ENCODE results near the gene STK26. TPM values are rescaled to one million over a fixed set of nuclear protein-coding genes. Genes with fewer than 3 reads are reported as not detected.
"Not testable (repeated sequence)": the region's sequence is repeated elsewhere in the genome, so short reads cannot be mapped to it uniquely, and the experiment has no call there.

STK26 gene
- polyA plus RNA-seq, 1 donor from 2014 or later, result 8.8 TPM

DNA sequence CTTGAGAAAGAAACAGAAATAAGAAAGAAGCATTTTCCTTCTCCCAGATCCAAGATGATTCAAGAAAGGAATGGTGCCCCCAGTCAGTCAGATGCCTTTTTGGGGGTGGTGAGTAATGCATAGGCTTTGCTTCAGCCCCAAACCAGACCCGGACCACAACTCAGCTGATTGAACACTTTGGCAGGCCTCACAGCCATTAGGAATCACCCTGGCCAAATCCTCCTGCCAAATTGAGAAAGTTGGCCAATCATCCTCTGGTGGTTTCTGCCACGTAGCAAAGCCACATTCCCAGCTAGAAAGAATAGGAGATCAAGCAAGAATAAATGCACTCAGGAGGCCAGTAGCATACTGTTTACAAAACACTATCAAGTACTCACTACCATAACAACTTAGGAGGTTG lies 71.1 kb downstream of the STK26 start:
- Histone ChIP-seq H3K79me2 (replicated peaks; ENCODE audit: insufficient read depth, low read length) (no peaks in the 10 kb centered on the region), H3K9ac (ENCODE audit: low read length) (no peak overlapping the region), H3K36me3 (ENCODE audit: insufficient read depth, low read length) (no peaks in the 10 kb centered on the region), H3K27ac (ENCODE audit: low read length) (no peak overlapping the region), H3K4me2 (ENCODE audit: low read length) (no peak overlapping the region), H3F3A (ENCODE audit: insufficient read depth, low read length, poor library complexity, severe bottlenecking) (no peaks in the 10 kb centered on the region), H2AFZ (ENCODE audit: low read depth, low read length) (no peak overlapping the region), H3K9me2 (ENCODE audit: insufficient read depth, low read length) (no peaks in the 10 kb centered on the region), H3K27me3 (ENCODE audit: insufficient read depth, low read depth, low read length) (no peaks in the 10 kb centered on the region), H4K20me1 (ENCODE audit: insufficient read depth) (no peaks in the 10 kb centered on the region), H3K4me3 (ENCODE audit: low read length) (no peak overlapping the region), H3K9me3 (ENCODE audit: low read length) (no peaks in the 10 kb centered on the region)
- TF ChIP-seq EZH2 (IDR thresholded peaks at IDR 0.05; ENCODE audit: borderline replicate concordance, insufficient read depth, low read length, poor library complexity, severe bottlenecking) (no peak), MXI1 (conservative IDR thresholded peaks at IDR 0.05; ENCODE audit: poor library complexity, severe bottlenecking) (no peak), SMC3 (conservative IDR thresholded peaks at IDR 0.05; ENCODE audit: poor library complexity) (no peak), RAD21 (conservative IDR thresholded peaks at IDR 0.05) (no peak), EP300 (conservative IDR thresholded peaks at IDR 0.05; ENCODE audit: poor library complexity, severe bottlenecking) (no peak), TAF1 (IDR thresholded peaks at IDR 0.05; ENCODE audit: low read depth) (no peak), POLR2AphosphoS5 (IDR thresholded peaks at IDR 0.05) (no peak)
- TF ChIP-seq, protein P1, sequence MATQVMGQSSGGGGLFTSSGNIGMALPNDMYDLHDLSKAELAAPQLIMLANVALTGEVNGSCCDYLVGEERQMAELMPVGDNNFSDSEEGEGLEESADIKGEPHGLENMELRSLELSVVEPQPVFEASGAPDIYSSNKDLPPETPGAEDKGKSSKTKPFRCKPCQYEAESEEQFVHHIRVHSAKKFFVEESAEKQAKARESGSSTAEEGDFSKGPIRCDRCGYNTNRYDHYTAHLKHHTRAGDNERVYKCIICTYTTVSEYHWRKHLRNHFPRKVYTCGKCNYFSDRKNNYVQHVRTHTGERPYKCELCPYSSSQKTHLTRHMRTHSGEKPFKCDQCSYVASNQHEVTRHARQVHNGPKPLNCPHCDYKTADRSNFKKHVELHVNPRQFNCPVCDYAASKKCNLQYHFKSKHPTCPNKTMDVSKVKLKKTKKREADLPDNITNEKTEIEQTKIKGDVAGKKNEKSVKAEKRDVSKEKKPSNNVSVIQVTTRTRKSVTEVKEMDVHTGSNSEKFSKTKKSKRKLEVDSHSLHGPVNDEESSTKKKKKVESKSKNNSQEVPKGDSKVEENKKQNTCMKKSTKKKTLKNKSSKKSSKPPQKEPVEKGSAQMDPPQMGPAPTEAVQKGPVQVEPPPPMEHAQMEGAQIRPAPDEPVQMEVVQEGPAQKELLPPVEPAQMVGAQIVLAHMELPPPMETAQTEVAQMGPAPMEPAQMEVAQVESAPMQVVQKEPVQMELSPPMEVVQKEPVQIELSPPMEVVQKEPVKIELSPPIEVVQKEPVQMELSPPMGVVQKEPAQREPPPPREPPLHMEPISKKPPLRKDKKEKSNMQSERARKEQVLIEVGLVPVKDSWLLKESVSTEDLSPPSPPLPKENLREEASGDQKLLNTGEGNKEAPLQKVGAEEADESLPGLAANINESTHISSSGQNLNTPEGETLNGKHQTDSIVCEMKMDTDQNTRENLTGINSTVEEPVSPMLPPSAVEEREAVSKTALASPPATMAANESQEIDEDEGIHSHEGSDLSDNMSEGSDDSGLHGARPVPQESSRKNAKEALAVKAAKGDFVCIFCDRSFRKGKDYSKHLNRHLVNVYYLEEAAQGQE (IDR thresholded peaks at IDR 0.05; ENCODE audit: borderline replicate concordance), result no peak
- TF ChIP-seq, protein P2, sequence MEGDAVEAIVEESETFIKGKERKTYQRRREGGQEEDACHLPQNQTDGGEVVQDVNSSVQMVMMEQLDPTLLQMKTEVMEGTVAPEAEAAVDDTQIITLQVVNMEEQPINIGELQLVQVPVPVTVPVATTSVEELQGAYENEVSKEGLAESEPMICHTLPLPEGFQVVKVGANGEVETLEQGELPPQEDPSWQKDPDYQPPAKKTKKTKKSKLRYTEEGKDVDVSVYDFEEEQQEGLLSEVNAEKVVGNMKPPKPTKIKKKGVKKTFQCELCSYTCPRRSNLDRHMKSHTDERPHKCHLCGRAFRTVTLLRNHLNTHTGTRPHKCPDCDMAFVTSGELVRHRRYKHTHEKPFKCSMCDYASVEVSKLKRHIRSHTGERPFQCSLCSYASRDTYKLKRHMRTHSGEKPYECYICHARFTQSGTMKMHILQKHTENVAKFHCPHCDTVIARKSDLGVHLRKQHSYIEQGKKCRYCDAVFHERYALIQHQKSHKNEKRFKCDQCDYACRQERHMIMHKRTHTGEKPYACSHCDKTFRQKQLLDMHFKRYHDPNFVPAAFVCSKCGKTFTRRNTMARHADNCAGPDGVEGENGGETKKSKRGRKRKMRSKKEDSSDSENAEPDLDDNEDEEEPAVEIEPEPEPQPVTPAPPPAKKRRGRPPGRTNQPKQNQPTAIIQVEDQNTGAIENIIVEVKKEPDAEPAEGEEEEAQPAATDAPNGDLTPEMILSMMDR (IDR thresholded peaks at IDR 0.05; ENCODE audit: poor library complexity, severe bottlenecking), result no peak

DNA sequence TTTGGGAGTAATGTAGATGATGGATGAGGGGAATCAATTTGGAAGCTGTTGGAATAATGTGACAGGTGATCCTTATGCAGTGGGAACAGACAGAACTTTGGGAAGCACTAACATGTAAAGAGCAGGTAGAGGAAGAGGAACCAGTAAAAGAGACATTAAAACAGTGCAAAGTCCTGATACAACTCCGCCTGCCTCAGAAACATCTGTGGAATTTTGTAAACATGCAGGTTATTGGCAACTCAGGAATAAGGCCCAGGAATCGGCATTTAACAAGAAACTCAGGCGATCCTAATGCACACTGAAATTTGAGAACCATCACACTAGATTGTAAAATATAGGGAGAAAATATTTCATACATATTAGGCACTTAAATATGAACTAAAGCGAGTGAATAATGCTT lies 75.6 kb downstream of the STK26 start:
- not testable (repeated sequence) for H3K9me3 ChIP-seq (ENCODE audit: low read length); H3K27me3 ChIP-seq (ENCODE audit: insufficient read depth, low read depth, low read length); H3K36me3 ChIP-seq (ENCODE audit: insufficient read depth, low read length); H3K4me2 ChIP-seq (ENCODE audit: low read length); H3K9me2 ChIP-seq (ENCODE audit: insufficient read depth, low read length); H3K4me3 ChIP-seq (ENCODE audit: low read length); H3K9ac ChIP-seq (ENCODE audit: low read length); H2AFZ ChIP-seq (ENCODE audit: low read depth, low read length); H3K79me2 ChIP-seq (replicated peaks; ENCODE audit: insufficient read depth, low read length); H4K20me1 ChIP-seq (ENCODE audit: insufficient read depth); H3F3A ChIP-seq (ENCODE audit: insufficient read depth, low read length, poor library complexity, severe bottlenecking); H3K27ac ChIP-seq (ENCODE audit: low read length)

DNA sequence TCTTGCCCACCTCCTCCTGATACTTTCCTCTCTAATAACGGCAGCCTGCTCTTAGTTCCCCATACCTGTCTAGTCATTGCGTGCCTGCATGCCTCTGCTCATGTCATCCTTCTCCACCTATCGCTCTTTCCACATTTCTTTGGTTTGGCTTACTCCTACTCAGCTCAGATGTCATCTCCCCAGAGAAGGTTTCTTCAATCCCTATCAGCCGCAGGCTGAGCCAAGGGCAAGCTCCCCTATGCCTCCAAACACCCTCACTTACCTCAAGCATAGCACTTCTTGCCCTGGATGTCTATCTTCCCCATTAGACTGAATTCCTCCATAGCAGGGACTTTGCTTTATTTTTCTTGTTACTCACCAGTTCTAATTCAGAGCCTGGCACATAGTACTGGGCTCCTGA lies 78.1 kb downstream of the STK26 start:
- Histone ChIP-seq H3F3A (ENCODE audit: insufficient read depth, low read length, poor library complexity, severe bottlenecking) (no peaks in the 10 kb centered on the region), H3K9ac (ENCODE audit: low read length) (no peak overlapping the region), H3K27me3 (ENCODE audit: insufficient read depth, low read depth, low read length) (no peaks in the 10 kb centered on the region), H3K4me3 (ENCODE audit: low read length) (no peak overlapping the region), H3K4me2 (ENCODE audit: low read length) (no peak overlapping the region), H2AFZ (ENCODE audit: low read depth, low read length) (no peak overlapping the region), H3K27ac (ENCODE audit: low read length) (no peak overlapping the region), H4K20me1 (ENCODE audit: insufficient read depth) (no peaks in the 10 kb centered on the region), H3K79me2 (replicated peaks; ENCODE audit: insufficient read depth, low read length) (no peaks in the 10 kb centered on the region), H3K9me3 (ENCODE audit: low read length) (no peaks in the 10 kb centered on the region), H3K36me3 (ENCODE audit: insufficient read depth, low read length) (no peaks in the 10 kb centered on the region), H3K9me2 (ENCODE audit: insufficient read depth, low read length) (no peaks in the 10 kb centered on the region)
- TF ChIP-seq SMC3 (conservative IDR thresholded peaks at IDR 0.05; ENCODE audit: poor library complexity) (no peak), MXI1 (conservative IDR thresholded peaks at IDR 0.05; ENCODE audit: poor library complexity, severe bottlenecking) (no peak), EZH2 (IDR thresholded peaks at IDR 0.05; ENCODE audit: borderline replicate concordance, insufficient read depth, low read length, poor library complexity, severe bottlenecking) (no peak)
